Astrocyte (in vitro differentiated cells and primary cell): ENCODE results near the gene PTPRU. TPM values are rescaled to one million over a fixed set of nuclear protein-coding genes. Genes with fewer than 3 reads are reported as not detected.

Experiments used
- DNase-seq: peaks from one replicate; pipeline ENCODE4 v3.0.0-alpha.2; 2010; ENCODE audit warnings: low read depth
- FAIRE-seq: peaks from 2 replicates; lab custom pipeline; 2011; peaks lifted over from hg19 to GRCh38; lab: Jason Lieb, UNC
- H2AFZ ChIP-seq: 2 replicates; pipeline ENCODE4 v1.6.0; 2012; ENCODE audit warnings: low read depth, low read length, inconsistent platforms
- H3K27ac ChIP-seq: 2 replicates; pipeline ENCODE4 v1.5.1; 2011; ENCODE audit warnings: low read depth, low read length, inconsistent platforms
- H3K27me3 ChIP-seq: 2 replicates; pipeline ENCODE4 v1.6.0; 2011; ENCODE audit warnings: low read length, inconsistent platforms; ENCODE audit not compliant: insufficient read depth
- H3K36me3 ChIP-seq: 2 replicates; pipeline ENCODE4 v1.5.1; 2011; ENCODE audit warnings: low read length, inconsistent platforms; ENCODE audit not compliant: insufficient read depth
- H3K4me1 ChIP-seq: 2 replicates; pipeline ENCODE4 v1.5.1; 2011; ENCODE audit warnings: low read length, inconsistent platforms; ENCODE audit not compliant: insufficient read depth
- H3K4me2 ChIP-seq: 2 replicates; pipeline ENCODE4 v1.6.0; 2012; ENCODE audit warnings: low read length, inconsistent platforms
- H3K4me3 ChIP-seq: 2 replicates; pipeline ENCODE4 v1.5.1; 2011; ENCODE audit warnings: low read depth, mild to moderate bottlenecking, low read length, inconsistent platforms; ENCODE audit not compliant: insufficient read depth
- H3K79me2 ChIP-seq: 2 replicates; pipeline ENCODE4 v1.6.0; 2012; ENCODE audit warnings: mild to moderate bottlenecking, low read length, inconsistent platforms; ENCODE audit not compliant: insufficient read depth
- H3K9ac ChIP-seq: 2 replicates; pipeline ENCODE4 v1.6.0; 2012; ENCODE audit warnings: mild to moderate bottlenecking, low read length, inconsistent platforms
- H3K9me3 ChIP-seq: 2 replicates; pipeline ENCODE4 v1.5.1; 2012; ENCODE audit warnings: low read depth, mild to moderate bottlenecking, low read length, inconsistent platforms; ENCODE audit not compliant: insufficient read depth
- H4K20me1 ChIP-seq: 2 replicates; pipeline ENCODE4 v1.6.0; 2012; ENCODE audit warnings: low read length, inconsistent platforms; ENCODE audit not compliant: insufficient read depth
- H3K27ac Mint-ChIP-seq: one replicate; pipeline ENCODE4 v1.8.0; 2021; ENCODE audit warnings: mild to moderate bottlenecking, mixed read lengths; ENCODE audit not compliant: unreplicated experiment
- H3K27me3 Mint-ChIP-seq: one replicate; pipeline ENCODE4 v1.8.0; 2021; ENCODE audit warnings: low read depth, mixed read lengths; ENCODE audit not compliant: unreplicated experiment
- H3K36me3 Mint-ChIP-seq: one replicate; pipeline ENCODE4 v1.8.0; 2021; ENCODE audit warnings: low read depth, mixed read lengths; ENCODE audit not compliant: unreplicated experiment
- H3K4me1 Mint-ChIP-seq: one replicate; pipeline ENCODE4 v1.8.0; 2021; ENCODE audit warnings: low read depth, mixed read lengths; ENCODE audit not compliant: unreplicated experiment
- H3K4me3 Mint-ChIP-seq: one replicate; pipeline ENCODE4 v1.8.0; 2021; ENCODE audit warnings: mild to moderate bottlenecking, moderate library complexity, mixed read lengths; ENCODE audit not compliant: unreplicated experiment
- H3K9me3 Mint-ChIP-seq: one replicate; pipeline ENCODE4 v1.8.0; 2021; ENCODE audit warnings: mild to moderate bottlenecking, mixed read lengths; ENCODE audit not compliant: unreplicated experiment
- EZH2 ChIP-seq: IDR thresholded peaks from 2 replicates; pipeline ENCODE4 v1.6.1; 2012; ENCODE audit warnings: mild to moderate bottlenecking, low read length, inconsistent platforms; ENCODE audit not compliant: insufficient read depth
- total RNA-seq: library from RNA; stranded (reverse); gene quantifications from 2 replicates; pipeline ENCODE4 v1.2.1, GENCODE V29; 2021
- TF ChIP-seq, protein P1 (sequence below): IDR thresholded peaks from 2 replicates; pipeline ENCODE4 v1.5.1; 2011; ENCODE audit warnings: low read depth, mild to moderate bottlenecking, inconsistent platforms, low read length, moderate library complexity; ENCODE audit not compliant: insufficient read depth

PTPRU gene
- total RNA-seq, 1 donor from 2014 or later, result 36.6 TPM

DNA sequence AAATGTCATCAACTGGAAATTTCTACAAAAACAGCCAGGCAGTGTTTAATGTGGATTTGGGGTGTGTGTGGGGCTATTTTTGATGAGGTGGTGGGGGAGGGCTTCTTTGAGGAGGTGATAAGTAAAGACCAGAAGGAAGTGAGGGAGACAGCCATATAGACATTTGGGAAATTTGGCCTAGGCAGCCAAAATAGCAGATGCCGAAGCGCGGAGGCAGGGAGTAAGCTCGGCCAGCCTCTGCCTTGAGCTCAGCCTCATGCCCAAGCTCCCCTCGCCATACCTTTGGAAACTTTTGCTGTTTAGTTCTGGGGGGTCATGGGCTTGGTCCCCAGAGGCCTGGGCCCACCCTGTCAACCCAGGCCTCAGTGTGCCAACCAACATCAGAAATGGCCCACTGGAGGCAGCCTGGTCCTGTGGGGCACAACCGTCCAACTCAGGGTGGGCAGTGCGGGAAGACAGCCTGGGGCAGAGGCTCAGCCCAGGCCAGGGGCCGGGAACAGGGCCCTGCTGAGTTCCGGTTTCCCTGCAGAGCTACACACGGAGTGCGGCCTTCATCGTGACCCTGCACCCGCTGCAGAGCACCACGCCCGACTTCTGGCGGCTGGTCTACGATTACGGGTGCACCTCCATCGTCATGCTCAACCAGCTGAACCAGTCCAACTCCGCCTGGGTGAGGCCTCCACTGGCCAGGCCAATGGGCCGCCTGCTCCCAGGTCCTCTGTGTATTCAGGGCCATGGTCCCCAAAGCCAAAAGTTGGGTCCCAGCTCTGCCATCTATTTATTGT, 84.0 kb downstream of the PTPRU start:
- DNase-seq, result no peak
- H3K79me2 ChIP-seq, result no peaks in the 10 kb centered on the region
- TF ChIP-seq EZH2, result no peak
- TF ChIP-seq, protein P1, sequence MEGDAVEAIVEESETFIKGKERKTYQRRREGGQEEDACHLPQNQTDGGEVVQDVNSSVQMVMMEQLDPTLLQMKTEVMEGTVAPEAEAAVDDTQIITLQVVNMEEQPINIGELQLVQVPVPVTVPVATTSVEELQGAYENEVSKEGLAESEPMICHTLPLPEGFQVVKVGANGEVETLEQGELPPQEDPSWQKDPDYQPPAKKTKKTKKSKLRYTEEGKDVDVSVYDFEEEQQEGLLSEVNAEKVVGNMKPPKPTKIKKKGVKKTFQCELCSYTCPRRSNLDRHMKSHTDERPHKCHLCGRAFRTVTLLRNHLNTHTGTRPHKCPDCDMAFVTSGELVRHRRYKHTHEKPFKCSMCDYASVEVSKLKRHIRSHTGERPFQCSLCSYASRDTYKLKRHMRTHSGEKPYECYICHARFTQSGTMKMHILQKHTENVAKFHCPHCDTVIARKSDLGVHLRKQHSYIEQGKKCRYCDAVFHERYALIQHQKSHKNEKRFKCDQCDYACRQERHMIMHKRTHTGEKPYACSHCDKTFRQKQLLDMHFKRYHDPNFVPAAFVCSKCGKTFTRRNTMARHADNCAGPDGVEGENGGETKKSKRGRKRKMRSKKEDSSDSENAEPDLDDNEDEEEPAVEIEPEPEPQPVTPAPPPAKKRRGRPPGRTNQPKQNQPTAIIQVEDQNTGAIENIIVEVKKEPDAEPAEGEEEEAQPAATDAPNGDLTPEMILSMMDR, result no peak
- no peaks in the 10 kb centered on the region for H3K4me1 Mint-ChIP-seq
- H2AFZ ChIP-seq, result no peak overlapping the region
- FAIRE-seq, result no peak
- H3K27ac ChIP-seq, result no peak overlapping the region
- H3K36me3 ChIP-seq, result peaks cover 4% of the 10 kb centered on the region
- no peaks in the 10 kb centered on the region for H3K27me3 ChIP-seq
- H3K4me3 ChIP-seq, result no peak overlapping the region
- no peak overlapping the region for H3K4me3 Mint-ChIP-seq
- H3K9me3 ChIP-seq, result no peaks in the 10 kb centered on the region
- H3K9ac ChIP-seq, result no peak overlapping the region
- no peak overlapping the region for H3K4me2 ChIP-seq
- no peak overlapping the region for H3K27ac Mint-ChIP-seq
- H3K9me3 Mint-ChIP-seq, result no peaks in the 10 kb centered on the region
- peaks cover 6% of the 10 kb centered on the region for H3K27me3 Mint-ChIP-seq
- H4K20me1 ChIP-seq, result no peaks in the 10 kb centered on the region
- H3K4me1 ChIP-seq, result no peaks in the 10 kb centered on the region
- peaks cover 23% of the 10 kb centered on the region for H3K36me3 Mint-ChIP-seq

DNA sequence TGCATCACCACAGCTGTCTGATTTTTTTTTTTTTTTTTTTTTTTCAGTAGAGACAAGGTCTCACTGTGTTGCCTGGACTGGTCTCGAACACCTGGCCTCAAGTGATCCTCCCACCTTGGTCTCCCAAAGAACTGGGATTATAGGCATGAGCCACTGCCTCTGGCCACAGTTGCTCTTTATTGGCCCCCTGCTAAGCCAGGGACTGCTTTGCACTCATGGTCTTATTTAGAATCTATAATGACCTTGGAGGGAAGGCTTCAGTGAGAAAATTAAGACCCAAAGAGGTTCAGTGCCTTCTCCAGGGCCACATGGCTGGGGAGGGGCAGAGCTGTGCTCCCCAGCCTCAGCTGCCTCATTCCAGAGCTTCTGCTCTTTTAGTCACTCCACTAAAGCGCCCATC, 84.9 kb downstream of the PTPRU start:
- no peaks in the 10 kb centered on the region for H3K79me2 ChIP-seq
- DNase-seq (no peak), FAIRE-seq (no peak)
- no peaks in the 10 kb centered on the region for H3K36me3 ChIP-seq
- peaks cover 6% of the 10 kb centered on the region for H3K27me3 Mint-ChIP-seq
- H4K20me1 ChIP-seq, result no peaks in the 10 kb centered on the region
- no peaks in the 10 kb centered on the region for H3K27me3 ChIP-seq
- peaks cover 17% of the 10 kb centered on the region for H3K36me3 Mint-ChIP-seq
- no peaks in the 10 kb centered on the region for H3K4me1 ChIP-seq
- H3K9ac ChIP-seq, result no peak overlapping the region
- no peak overlapping the region for H3K4me2 ChIP-seq
- no peaks in the 10 kb centered on the region for H3K9me3 Mint-ChIP-seq
- no peaks in the 10 kb centered on the region for H3K4me1 Mint-ChIP-seq
- no peak overlapping the region for H3K27ac ChIP-seq
- no peak for TF ChIP-seq EZH2
- TF ChIP-seq, protein P1, result no peak
- H2AFZ ChIP-seq, result no peak overlapping the region
- H3K9me3 ChIP-seq, result no peaks in the 10 kb centered on the region
- no peak overlapping the region for H3K27ac Mint-ChIP-seq
- no peak overlapping the region for H3K4me3 ChIP-seq
- H3K4me3 Mint-ChIP-seq, result no peak overlapping the region

DNA sequence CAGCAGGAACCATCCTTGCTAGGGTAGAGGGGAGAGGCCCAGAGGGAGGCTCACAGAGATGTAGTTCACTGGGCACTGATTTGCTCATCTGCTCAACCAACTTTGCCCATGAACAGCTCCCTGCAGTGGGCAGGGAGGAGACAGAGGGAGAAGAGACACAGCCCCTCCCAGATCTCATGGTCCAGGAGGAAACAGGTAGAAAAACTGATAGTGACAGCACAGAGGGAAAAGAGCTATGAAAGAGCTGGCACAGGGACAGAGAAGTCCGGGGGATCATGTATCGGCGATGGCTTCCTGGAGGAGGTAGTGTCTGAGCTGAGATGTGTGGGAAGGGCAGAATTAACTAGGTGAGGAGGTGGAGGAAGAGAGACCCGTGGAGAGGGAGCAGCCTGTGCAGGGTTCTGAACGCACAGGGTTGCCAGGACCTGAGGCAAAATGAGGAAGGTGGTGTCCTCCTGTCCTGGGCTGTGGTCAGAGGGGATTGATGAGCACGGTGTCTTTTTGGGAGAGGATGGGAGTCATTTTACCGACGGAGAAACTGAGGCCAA, 85.9 kb downstream of the PTPRU start:
- no peak overlapping the region for H3K4me3 Mint-ChIP-seq
- H3K9me3 Mint-ChIP-seq, result no peaks in the 10 kb centered on the region
- H3K4me1 Mint-ChIP-seq, result no peaks in the 10 kb centered on the region
- H3K27me3 Mint-ChIP-seq, result peaks cover 6% of the 10 kb centered on the region
- no peak for FAIRE-seq
- no peaks in the 10 kb centered on the region for H3K79me2 ChIP-seq
- no peak overlapping the region for H3K27ac ChIP-seq
- no peaks in the 10 kb centered on the region for H3K27me3 ChIP-seq
- no peak overlapping the region for H3K4me2 ChIP-seq
- no peak overlapping the region for H3K9ac ChIP-seq
- H2AFZ ChIP-seq, result no peak overlapping the region
- no peaks in the 10 kb centered on the region for H4K20me1 ChIP-seq
- H3K36me3 ChIP-seq, result no peaks in the 10 kb centered on the region
- H3K27ac Mint-ChIP-seq, result peak overlapping the region; percentile 28
- H3K9me3 ChIP-seq, result no peaks in the 10 kb centered on the region
- no peak for TF ChIP-seq EZH2
- TF ChIP-seq, protein P1, result no peak
- H3K4me1 ChIP-seq, result no peaks in the 10 kb centered on the region
- peaks cover 15% of the 10 kb centered on the region for H3K36me3 Mint-ChIP-seq
- H3K4me3 ChIP-seq, result no peak overlapping the region
- DNase-seq, result no peak
